Measurements from ENCODE around the gene MAN2C1.
"Not testable (repeated sequence)": the region's sequence is repeated elsewhere in the genome, so short reads cannot be mapped to it uniquely, and the experiment has no call there.

MAN2C1 gene

DNA sequence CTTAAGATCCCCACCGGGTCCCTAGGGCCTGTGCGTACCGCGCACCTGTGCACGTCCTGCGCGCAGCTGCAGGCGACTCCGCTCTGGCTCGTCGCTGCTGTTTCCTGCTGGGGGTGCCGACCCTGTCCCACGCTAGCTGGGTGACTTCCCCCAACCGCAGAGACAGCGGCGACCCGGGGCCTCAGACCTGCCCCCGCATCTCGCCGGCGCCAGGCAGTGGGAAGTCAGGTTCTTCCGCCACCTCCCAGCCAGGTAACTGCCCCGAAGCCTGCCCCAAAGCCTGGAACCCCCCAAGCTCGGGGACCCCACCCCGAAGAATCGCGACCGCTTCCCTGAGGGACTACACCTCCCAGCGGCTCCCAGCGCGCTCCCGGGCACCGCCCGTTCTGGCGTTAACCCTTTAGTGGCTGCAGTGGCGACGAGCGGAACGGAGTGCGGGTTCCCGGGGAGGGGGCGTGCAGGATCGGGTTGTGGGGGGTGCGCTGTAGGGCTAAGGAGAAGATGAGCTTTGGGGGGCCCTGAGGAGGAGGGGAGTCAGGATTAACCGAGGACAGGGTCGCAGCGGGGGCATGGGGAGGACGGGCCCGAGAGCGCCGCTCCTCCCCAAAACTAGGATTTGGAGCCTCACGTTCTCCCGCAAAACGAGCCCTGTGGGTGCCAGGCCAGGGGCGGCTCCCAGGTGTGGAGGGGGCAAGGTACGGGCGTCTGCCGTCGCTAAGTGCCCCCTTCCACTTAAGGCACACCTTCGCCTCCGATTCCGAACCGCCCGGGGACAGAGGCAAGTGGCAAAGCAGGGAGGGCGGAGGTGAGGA lies 21.0 kb downstream of the MAN2C1 start:
- TF ChIP-seq ZNF8 (CRISPR knock-in tag; IDR thresholded peaks at IDR 0.05) (no peak), ZC3H10 (CRISPR knock-in tag; IDR thresholded peaks at IDR 0.05) (no peak), RARB (CRISPR knock-in tag; IDR thresholded peaks at IDR 0.05) (no peak), ESRRG (CRISPR knock-in tag; IDR thresholded peaks at IDR 0.05) (no peak), ZFP3 (CRISPR knock-in tag; IDR thresholded peaks at IDR 0.05) (no peak), PPARA (CRISPR knock-in tag; IDR thresholded peaks at IDR 0.05; ENCODE audit: borderline replicate concordance) (no peak), ISL1 (CRISPR knock-in tag; IDR thresholded peaks at IDR 0.05) (no peak), TOX (CRISPR knock-in tag; IDR thresholded peaks at IDR 0.05; ENCODE audit: borderline replicate concordance) (no peak), ZNF70 (CRISPR knock-in tag; IDR thresholded peaks at IDR 0.05) (no peak)
- TF ChIP-seq, protein P1, sequence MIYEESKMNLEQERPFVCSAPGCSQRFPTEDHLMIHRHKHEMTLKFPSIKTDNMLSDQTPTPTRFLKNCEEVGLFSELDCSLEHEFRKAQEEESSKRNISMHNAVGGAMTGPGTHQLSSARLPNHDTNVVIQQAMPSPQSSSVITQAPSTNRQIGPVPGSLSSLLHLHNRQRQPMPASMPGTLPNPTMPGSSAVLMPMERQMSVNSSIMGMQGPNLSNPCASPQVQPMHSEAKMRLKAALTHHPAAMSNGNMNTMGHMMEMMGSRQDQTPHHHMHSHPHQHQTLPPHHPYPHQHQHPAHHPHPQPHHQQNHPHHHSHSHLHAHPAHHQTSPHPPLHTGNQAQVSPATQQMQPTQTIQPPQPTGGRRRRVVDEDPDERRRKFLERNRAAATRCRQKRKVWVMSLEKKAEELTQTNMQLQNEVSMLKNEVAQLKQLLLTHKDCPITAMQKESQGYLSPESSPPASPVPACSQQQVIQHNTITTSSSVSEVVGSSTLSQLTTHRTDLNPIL (CRISPR knock-in tag; IDR thresholded peaks at IDR 0.05; ENCODE audit: low read depth) = no peak
- TF ChIP-seq, protein P2, sequence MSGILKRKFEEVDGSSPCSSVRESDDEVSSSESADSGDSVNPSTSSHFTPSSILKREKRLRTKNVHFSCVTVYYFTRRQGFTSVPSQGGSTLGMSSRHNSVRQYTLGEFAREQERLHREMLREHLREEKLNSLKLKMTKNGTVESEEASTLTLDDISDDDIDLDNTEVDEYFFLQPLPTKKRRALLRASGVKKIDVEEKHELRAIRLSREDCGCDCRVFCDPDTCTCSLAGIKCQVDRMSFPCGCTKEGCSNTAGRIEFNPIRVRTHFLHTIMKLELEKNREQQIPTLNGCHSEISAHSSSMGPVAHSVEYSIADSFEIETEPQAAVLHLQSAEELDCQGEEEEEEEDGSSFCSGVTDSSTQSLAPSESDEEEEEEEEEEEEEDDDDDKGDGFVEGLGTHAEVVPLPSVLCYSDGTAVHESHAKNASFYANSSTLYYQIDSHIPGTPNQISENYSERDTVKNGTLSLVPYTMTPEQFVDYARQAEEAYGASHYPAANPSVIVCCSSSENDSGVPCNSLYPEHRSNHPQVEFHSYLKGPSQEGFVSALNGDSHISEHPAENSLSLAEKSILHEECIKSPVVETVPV (CRISPR knock-in tag; IDR thresholded peaks at IDR 0.05) = no peak
- ATAC-seq = peak; percentile 74

DNA sequence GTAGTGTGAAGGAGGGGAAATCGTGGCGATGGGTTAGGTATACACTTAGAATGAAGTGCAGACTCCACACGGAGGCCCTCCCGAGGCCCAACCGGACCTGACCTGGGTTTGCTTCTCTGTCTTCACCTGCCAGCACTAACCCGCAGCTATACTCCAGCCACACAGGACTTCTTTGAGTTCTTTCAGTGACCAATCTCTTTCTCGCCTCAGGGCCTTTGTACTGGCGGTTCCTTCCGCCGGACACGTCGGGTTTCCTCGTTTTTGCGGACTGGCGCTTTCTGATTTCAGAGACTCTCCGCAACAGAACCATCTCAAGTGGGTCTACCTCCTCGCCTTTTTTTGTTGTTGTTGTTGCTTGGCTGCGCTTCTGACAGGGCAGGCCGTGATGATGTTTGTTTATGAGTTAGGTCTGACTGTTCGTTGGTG lies 21.6 kb downstream of the MAN2C1 start, which contains the start of gene NEIL1:
Gene NEIL1 (plus strand): TSS at position 244 of the 426 bp plus-strand sequence. CDS start 1,867 bp downstream, outside the sequence.
- no peak for ATAC-seq
- TF ChIP-seq, protein P3, sequence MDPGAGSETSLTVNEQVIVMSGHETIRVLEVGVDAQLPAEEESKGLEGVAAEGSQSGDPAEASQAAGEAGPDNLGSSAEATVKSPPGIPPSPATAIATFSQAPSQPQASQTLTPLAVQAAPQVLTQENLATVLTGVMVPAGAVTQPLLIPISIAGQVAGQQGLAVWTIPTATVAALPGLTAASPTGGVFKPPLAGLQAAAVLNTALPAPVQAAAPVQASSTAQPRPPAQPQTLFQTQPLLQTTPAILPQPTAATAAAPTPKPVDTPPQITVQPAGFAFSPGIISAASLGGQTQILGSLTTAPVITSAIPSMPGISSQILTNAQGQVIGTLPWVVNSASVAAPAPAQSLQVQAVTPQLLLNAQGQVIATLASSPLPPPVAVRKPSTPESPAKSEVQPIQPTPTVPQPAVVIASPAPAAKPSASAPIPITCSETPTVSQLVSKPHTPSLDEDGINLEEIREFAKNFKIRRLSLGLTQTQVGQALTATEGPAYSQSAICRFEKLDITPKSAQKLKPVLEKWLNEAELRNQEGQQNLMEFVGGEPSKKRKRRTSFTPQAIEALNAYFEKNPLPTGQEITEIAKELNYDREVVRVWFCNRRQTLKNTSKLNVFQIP (CRISPR knock-in tag; IDR thresholded peaks at IDR 0.05; ENCODE audit: borderline replicate concordance, low read depth) = no peak
- TF ChIP-seq ARNTL (CRISPR knock-in tag; IDR thresholded peaks at IDR 0.05; ENCODE audit: borderline replicate concordance, low read depth) (no peak), SNAI2 (CRISPR knock-in tag; IDR thresholded peaks at IDR 0.05) (no peak), PATZ1 (CRISPR knock-in tag; IDR thresholded peaks at IDR 0.05; ENCODE audit: borderline replicate concordance) (no peak), ZNF8 (CRISPR knock-in tag; IDR thresholded peaks at IDR 0.05) (no peak), ZC3H10 (CRISPR knock-in tag; IDR thresholded peaks at IDR 0.05) (no peak), BACH2 (CRISPR knock-in tag; IDR thresholded peaks at IDR 0.05; ENCODE audit: borderline replicate concordance) (no peak), PPARA (CRISPR knock-in tag; IDR thresholded peaks at IDR 0.05; ENCODE audit: borderline replicate concordance) (no peak), ZNF70 (CRISPR knock-in tag; IDR thresholded peaks at IDR 0.05) (no peak; the same call in 1 of the 2 replicates), ZFP30 (CRISPR knock-in tag; IDR thresholded peaks at IDR 0.05) (no peak), OSR1 (CRISPR knock-in tag; IDR thresholded peaks at IDR 0.05) (no peak), CSDC2 (CRISPR knock-in tag; IDR thresholded peaks at IDR 0.05) (no peak), RARB (CRISPR knock-in tag; IDR thresholded peaks at IDR 0.05) (no peak), ZFP3 (CRISPR knock-in tag; IDR thresholded peaks at IDR 0.05) (no peak)
- TF ChIP-seq, protein P2 (CRISPR knock-in tag; IDR thresholded peaks at IDR 0.05) = no peak
- TF ChIP-seq, protein P1 (CRISPR knock-in tag; IDR thresholded peaks at IDR 0.05; ENCODE audit: low read depth) = no peak

GRCh38 chr15:75343953-75344352 lies 24.5 kb downstream of the MAN2C1 start:
- ATAC-seq = not testable (repeated sequence)

All from SK-N-SH treated with all-trans-retinoic acid at 6 μM for 48 hours (cell line).